ENCODE measurements around the gene PCAT6.

The PCAT6 gene

GRCh38 chr1:202848191-202848542 is 37.4 kb downstream of the PCAT6 start:
- DNase-seq (ENCODE audit: low spot score), result peak; percentile 60

GRCh38 chr1:202850593-202851362 is 40.0 kb downstream of the PCAT6 start:
- DNase-seq (ENCODE audit: low spot score), result peak; percentile 25

- peak; percentile 68 for DNase-seq (ENCODE audit: low spot score)
Measured at GRCh38 chr1:202852163-202852904, 41.6 kb downstream of the PCAT6 start.

DNA sequence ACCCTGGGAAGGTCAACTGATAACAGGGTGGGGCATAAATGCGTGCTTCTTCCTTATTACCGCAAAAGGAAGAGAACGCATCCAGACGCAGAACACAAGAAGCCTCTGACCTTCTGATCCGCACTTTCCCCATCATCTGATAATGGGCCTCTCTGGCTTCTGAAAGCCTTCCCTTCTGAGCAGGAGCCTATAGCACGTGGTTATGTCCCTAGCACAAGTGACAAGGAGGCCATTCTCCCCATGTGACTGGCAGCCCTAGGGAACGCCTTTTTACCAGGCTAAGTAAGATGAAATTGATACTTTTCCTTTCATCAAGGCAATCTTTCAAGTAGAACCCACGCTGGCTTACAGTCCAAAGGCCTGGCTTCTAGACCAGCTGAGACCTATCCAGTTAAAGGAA is 44.0 kb downstream of the PCAT6 start:
- no peak for DNase-seq (ENCODE audit: low spot score)

GRCh38 chr1:202856014-202856413 is 45.3 kb downstream of the PCAT6 start:
- DNase-seq (ENCODE audit: low spot score), result no peak

- no peak for DNase-seq (ENCODE audit: low spot score)
Measured at GRCh38 chr1:202857136-202857610, 46.4 kb downstream of the PCAT6 start.

DNA sequence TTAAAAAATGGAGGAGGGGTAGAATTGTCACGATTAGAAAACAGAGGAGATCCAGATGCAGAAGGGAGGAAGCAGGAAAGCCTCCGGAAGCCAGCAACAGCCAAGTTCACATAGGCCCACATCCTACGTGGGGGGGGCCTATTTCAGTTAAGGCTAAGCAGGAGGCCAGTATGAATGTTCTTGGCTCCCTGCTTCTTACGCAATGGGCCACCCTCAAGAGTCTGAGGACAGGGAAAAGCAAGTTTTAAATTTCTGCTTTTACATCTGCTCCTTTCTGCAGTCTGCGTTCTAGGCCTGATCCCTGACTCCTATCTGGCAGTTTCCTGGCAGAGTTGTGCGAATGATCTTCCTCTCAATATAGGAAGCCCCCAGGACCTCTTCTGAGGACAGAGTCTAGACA is 47.6 kb downstream of the PCAT6 start:
- DNase-seq (ENCODE audit: low spot score), result no peak

DNA sequence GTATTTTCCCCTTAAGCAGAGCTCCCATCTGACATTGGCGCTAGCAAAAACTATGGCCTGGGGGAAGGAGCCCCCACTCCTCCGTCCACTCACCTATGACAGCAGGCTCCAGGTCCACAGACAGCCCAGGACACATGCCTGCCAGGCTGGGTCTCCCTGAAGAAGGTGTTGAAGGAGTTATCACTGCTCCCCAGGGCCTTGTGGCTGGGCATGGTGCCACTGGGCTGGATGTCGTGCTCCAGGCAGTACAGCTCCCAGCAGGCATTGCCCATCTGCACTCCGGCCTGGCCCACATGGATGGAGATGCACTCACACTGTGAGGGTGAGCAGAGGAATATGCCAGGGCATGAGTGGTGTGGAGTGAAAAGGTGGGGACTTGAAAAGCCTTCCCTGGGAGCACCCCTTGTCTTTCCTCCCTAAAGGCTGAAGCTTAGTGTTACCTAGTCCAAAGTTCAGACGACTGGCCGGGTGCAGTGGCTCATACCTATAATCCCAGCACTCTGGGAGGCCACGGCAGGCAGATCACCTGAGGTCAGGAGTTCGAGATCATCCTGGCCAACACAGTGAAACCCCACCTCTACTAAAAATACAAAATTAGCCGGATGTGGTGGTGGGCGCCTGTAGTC is 48.1 kb downstream of the PCAT6 start:
- DNase-seq (ENCODE audit: low spot score), result no peak

DNA sequence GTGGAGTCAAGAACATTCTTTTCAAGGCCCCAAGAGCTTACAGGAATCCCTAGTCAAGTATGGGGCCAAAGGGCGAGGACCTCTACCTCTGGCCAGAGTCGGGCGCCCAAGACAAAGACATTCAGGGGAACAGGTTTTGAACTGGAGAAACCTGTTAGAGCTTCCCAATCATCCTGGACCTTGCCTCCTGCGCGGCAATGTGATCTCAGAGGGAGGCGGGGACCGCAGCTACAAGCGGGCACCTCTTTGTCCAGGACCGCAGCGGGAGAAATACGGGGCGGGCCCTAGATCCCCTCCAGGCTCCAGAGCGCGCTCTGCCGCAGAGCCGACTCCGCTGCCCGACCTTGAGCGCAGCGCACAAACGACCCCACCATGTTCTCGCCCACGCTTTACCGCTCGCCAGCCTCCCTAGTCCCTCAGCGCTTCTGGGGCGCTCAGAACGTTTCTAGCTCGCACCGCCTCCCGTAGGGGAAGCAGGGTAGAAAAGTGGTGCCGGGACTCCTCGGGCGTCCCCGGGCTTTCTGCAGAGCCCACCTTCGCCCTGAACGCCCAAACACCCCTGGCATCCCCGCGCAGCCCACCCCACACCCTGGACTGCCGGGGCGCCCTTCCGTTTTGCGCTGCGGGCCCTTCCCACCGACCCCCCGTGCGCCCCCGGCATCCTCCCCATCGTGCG is 50.1 kb downstream of the PCAT6 start:
- DNase-seq (ENCODE audit: low spot score), result no peak
